ENCODE results near the gene IGSF23. TPM values are rescaled to one million over a fixed set of nuclear protein-coding genes. Genes with fewer than 3 reads are reported as not detected.

Gene IGSF23
- total RNA-seq, 1 experiment from 2014 or later, result not detected

DNA sequence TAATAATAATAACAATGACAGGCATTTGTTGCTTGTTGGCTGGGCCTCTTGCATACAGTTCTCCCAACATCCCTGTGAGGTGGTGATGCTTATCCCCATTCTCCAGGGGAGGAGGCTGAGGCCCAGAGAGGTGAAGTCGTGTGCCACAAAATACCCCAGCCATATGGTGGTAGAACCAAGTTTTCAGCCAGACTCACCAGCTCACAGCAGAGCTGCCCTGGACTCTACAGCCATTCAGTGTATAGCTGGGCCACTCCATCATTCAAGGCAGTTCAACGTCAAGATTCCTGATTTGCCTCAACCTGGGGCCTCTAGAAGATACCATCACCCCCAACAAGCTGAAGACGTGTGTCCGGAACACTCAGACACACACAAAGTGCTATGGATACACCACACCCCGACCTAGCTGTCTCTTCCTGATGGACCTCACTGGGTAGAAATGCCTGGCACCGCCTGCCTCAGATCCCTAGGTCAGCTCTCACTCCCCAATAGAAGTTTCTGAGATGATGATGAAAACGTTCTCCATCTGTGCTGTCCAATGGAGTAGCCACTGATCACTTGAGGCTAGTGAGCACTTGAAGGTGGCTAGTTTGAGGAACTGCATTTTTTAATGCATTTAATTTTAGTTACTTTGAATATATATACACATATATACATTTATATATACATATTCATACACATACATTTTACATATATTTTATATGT lies 53.6 kb downstream of the IGSF23 start:
- H3K56ac ChIP-seq (ENCODE audit: insufficient read length, low read depth, low read length), result no peak overlapping the region
- WGBS (ENCODE audit: extremely low coverage, insufficient read length, low lambda C conversion rate), result no CpG with 5 or more reads among the region's 7 CpGs
- H3K23ac ChIP-seq (ENCODE audit: insufficient read length, low read depth, low read length), result no peak overlapping the region
- no peak overlapping the region for H4K8ac ChIP-seq (replicated peaks; ENCODE audit: insufficient read length, low read depth, low read length)
- no peak overlapping the region for H2BK12ac ChIP-seq (ENCODE audit: insufficient read length, low read depth, low read length)
- no peak overlapping the region for H2AFZ ChIP-seq (ENCODE audit: low read length)
- H3K4ac ChIP-seq (ENCODE audit: low read depth, low read length), result no peak overlapping the region
- H3K79me1 ChIP-seq (ENCODE audit: insufficient read depth, low read depth, low read length, poor library complexity, severe bottlenecking), result no peaks in the 10 kb centered on the region
- Mint-ChIP-seq H3K4me3 (no peak overlapping the region), H3K36me3 (ENCODE audit: insufficient read depth in 1 of 3, low read depth in 3 of 3) (peaks cover 5 to 15% (median 7%) of the 10 kb centered on the region in 3 experiments; a peak in 6 of 7 replicates), H3K9me3 (no peaks in the 10 kb centered on the region; a peak in 1 of 5 replicates), H3K27me3 (ENCODE audit: low read depth) (no peaks in the 10 kb centered on the region; the same call in none of the 2 replicates), H3K27ac (no peak overlapping the region; a peak in 1 of 7 replicates), H3K4me1 (peaks cover 10 to 12% of the 10 kb centered on the region in 2 experiments)
- DNase-seq, result no peak
- H2BK15ac ChIP-seq (ENCODE audit: low read depth, low read length), result no peak overlapping the region; the same call in 1 of the 2 replicates
- H3K18ac ChIP-seq (ENCODE audit: insufficient read length, low read depth, low read length), result no peak overlapping the region
- H4K91ac ChIP-seq (ENCODE audit: insufficient read length, low read depth, low read length), result no peak overlapping the region
- H4K20me1 ChIP-seq (ENCODE audit: control insufficient read depth, insufficient read depth, insufficient read length), result no peaks in the 10 kb centered on the region
- no peak overlapping the region for H3T11ph ChIP-seq (ENCODE audit: low read length)
- H3K9me3 ChIP-seq (ENCODE audit: control insufficient read depth, low read depth, low read length), result no peaks in the 10 kb centered on the region
- H3K4me2 ChIP-seq (ENCODE audit: insufficient read depth, insufficient read length, low read length), result no peak overlapping the region
- no peak overlapping the region for H3K9ac ChIP-seq (ENCODE audit: extremely low read depth, insufficient read length, low read length)
- H4K5ac ChIP-seq (ENCODE audit: insufficient read length, low read depth, low read length), result no peak overlapping the region
- H3K23me2 ChIP-seq (ENCODE audit: insufficient read length, low read depth, low read length, poor library complexity, severe bottlenecking), result no peaks in the 10 kb centered on the region
- H3K79me2 ChIP-seq (ENCODE audit: insufficient read depth, low read length), result no peaks in the 10 kb centered on the region
- no peak overlapping the region for H2BK20ac ChIP-seq (ENCODE audit: low read depth, low read length, poor library complexity, severe bottlenecking)
- no peak overlapping the region for H2BK5ac ChIP-seq (ENCODE audit: insufficient read length, low read length)
- no peaks in the 10 kb centered on the region for H3K27me3 ChIP-seq (ENCODE audit: insufficient read depth, low read length)
- H2BK120ac ChIP-seq (ENCODE audit: low read depth, low read length, poor library complexity, severe bottlenecking), result no peak overlapping the region
- no peaks in the 10 kb centered on the region for H3K4me1 ChIP-seq (ENCODE audit: insufficient read depth, low read length)
- TF ChIP-seq, protein P1, sequence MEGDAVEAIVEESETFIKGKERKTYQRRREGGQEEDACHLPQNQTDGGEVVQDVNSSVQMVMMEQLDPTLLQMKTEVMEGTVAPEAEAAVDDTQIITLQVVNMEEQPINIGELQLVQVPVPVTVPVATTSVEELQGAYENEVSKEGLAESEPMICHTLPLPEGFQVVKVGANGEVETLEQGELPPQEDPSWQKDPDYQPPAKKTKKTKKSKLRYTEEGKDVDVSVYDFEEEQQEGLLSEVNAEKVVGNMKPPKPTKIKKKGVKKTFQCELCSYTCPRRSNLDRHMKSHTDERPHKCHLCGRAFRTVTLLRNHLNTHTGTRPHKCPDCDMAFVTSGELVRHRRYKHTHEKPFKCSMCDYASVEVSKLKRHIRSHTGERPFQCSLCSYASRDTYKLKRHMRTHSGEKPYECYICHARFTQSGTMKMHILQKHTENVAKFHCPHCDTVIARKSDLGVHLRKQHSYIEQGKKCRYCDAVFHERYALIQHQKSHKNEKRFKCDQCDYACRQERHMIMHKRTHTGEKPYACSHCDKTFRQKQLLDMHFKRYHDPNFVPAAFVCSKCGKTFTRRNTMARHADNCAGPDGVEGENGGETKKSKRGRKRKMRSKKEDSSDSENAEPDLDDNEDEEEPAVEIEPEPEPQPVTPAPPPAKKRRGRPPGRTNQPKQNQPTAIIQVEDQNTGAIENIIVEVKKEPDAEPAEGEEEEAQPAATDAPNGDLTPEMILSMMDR (conservative IDR thresholded peaks at IDR 0.05), result no peak
- H2AK5ac ChIP-seq (ENCODE audit: insufficient read length, low read length), result no peak overlapping the region
- H3K14ac ChIP-seq (ENCODE audit: insufficient read depth, low read length), result no peak overlapping the region
- H3K27ac ChIP-seq (ENCODE audit: insufficient read length, low read depth, low read length), result no peak overlapping the region

Measured in H9 (cell line).